OCI-LY1 (cell line): Measurements from ENCODE around the gene FHOD3.

Source experiments
- CTCF ChIP-seq: fragments of 200-600 bp; sonication (generic), shearing (Covaris generic); IDR thresholded peaks from 2 replicates; pipeline ENCODE4 v1.5.1; 2017; ENCODE audit warnings: mild to moderate bottlenecking, antibody characterized with exemption, low read length, moderate library complexity, mixed read lengths
- EZH2 ChIP-seq: fragments of 200-600 bp; sonication (generic), shearing (Covaris generic); IDR thresholded peaks from 2 replicates; pipeline ENCODE4 v1.8.0; 2017; ENCODE audit warnings: borderline replicate concordance, mixed run types, mild to moderate bottlenecking, antibody characterized with exemption, low read length, moderate library complexity, mixed read lengths

GRCh38 chr18:36592282-36592681, 294.8 kb downstream of the FHOD3 start:
- TF ChIP-seq CTCF (no peak), EZH2 (no peak)
